SH-SY5Y (cell line): ENCODE data around the gene SERINC3.

ENCODE experiments used
- GATA2 ChIP-seq: IDR thresholded peaks from 2 replicates; pipeline ENCODE4 v1.6.1; 2011; ENCODE audit warnings: mild to moderate bottlenecking, low read depth, low read length
- GATA3 ChIP-seq: IDR thresholded peaks from 2 replicates; pipeline ENCODE4 v1.6.1; 2011; ENCODE audit warnings: low read depth, mild to moderate bottlenecking, low read length, moderate library complexity

GRCh38 chr20:44527716-44528199 lies 5.9 kb upstream of the SERINC3 start:
- TF ChIP-seq GATA3 = no peak
- no peak for TF ChIP-seq GATA2
